Stimulated activated CD8-positive, alpha-beta memory T cell treated with anti-CD3 and anti-CD28 coated beads, Interleukin-7, amount 100 ng/mL, for 48 hours (primary cell): ENCODE data around the gene TSPAN9.

Experiments
- DNase-seq, 2 donors: peaks; one replicate each; pipeline ENCODE4 v3.0.0-alpha.2; 2020; ENCODE audit warnings: low read depth in 1 of 2; ENCODE audit errors: extremely low read depth in 1 of 2

The TSPAN9 gene

GRCh38 chr12:3265406-3265805, 188.2 kb downstream of the TSPAN9 start:
- DNase-seq, result no peak

GRCh38 chr12:3266638-3267037, 189.5 kb downstream of the TSPAN9 start:
- no peak for DNase-seq

- no peak for DNase-seq
Observed at GRCh38 chr12:3267690-3268089, 190.5 kb downstream of the TSPAN9 start.

GRCh38 chr12:3269594-3269993, 192.4 kb downstream of the TSPAN9 start:
- no peak for DNase-seq

GRCh38 chr12:3271146-3271545, 194.0 kb downstream of the TSPAN9 start:
- DNase-seq, result no peak

GRCh38 chr12:3271639-3272038, 194.5 kb downstream of the TSPAN9 start:
- no peak for DNase-seq

- DNase-seq, result no peak
Observed at GRCh38 chr12:3272958-3273357, 195.8 kb downstream of the TSPAN9 start.

- DNase-seq, result no peak
Observed at GRCh38 chr12:3273409-3273853, 196.3 kb downstream of the TSPAN9 start.

GRCh38 chr12:3274664-3275063, 197.5 kb downstream of the TSPAN9 start:
- DNase-seq, result no peak

- peak; percentile 17 to 27 for DNase-seq
Observed at GRCh38 chr12:3275171-3276041, 198.2 kb downstream of the TSPAN9 start.

- no peak for DNase-seq
Observed at GRCh38 chr12:3276226-3276625, 199.0 kb downstream of the TSPAN9 start.

- no peak for DNase-seq
Observed at GRCh38 chr12:3277306-3277943, 200.2 kb downstream of the TSPAN9 start.

- DNase-seq, result no peak
Observed at GRCh38 chr12:3278681-3279414, 201.7 kb downstream of the TSPAN9 start.

GRCh38 chr12:3279415-3279780, 202.2 kb downstream of the TSPAN9 start:
- no peak for DNase-seq

GRCh38 chr12:3279832-3280231, 202.7 kb downstream of the TSPAN9 start:
- DNase-seq, result no peak

- no peak for DNase-seq
Observed at GRCh38 chr12:3280967-3281366, 203.8 kb downstream of the TSPAN9 start.

GRCh38 chr12:3281588-3282383, 204.6 kb downstream of the TSPAN9 start:
- DNase-seq, result no peak

- DNase-seq, result no peak
Observed at GRCh38 chr12:3282384-3282670, 205.1 kb downstream of the TSPAN9 start.

- DNase-seq, result no peak
Observed at GRCh38 chr12:3283137-3283680, 206.0 kb downstream of the TSPAN9 start.

GRCh38 chr12:3284405-3284804, 207.2 kb downstream of the TSPAN9 start:
- DNase-seq, result no peak

GRCh38 chr12:3285570-3285969, 208.4 kb downstream of the TSPAN9 start:
- DNase-seq, result no peak
